Colonic mucosa (tissue), 4 donors: ENCODE results near the gene ITGA2B. TPM values are rescaled to one million over a fixed set of nuclear protein-coding genes. Genes with fewer than 3 reads are reported as not detected.
A peak's percentile ranks its signal among the peaks of the same experiment; 100 is the strongest.
"Not testable (repeated sequence)": the region's sequence is repeated elsewhere in the genome, so short reads cannot be mapped to it uniquely, and the experiment has no call there.

ENCODE experiments used
- DNase-seq: peaks from one replicate; pipeline ENCODE4 v3.0.0-alpha.2; 2020
- H3K27ac ChIP-seq: fragments of 200-600 bp; one replicate; pipeline ENCODE4 v1.8.0; 2021
- H3K27me3 ChIP-seq: fragments of 200-600 bp; one replicate; pipeline ENCODE4 v1.8.0; 2021
- H3K36me3 ChIP-seq: fragments of 200-600 bp; one replicate; pipeline ENCODE4 v1.8.0; 2021
- H3K4me1 ChIP-seq: fragments of 200-600 bp; one replicate; pipeline ENCODE4 v1.8.0; 2021; ENCODE audit warnings: mild to moderate bottlenecking
- H3K4me3 ChIP-seq: fragments of 200-600 bp; one replicate; pipeline ENCODE4 v1.8.0; 2021
- H3K9ac ChIP-seq, 2 donors: one replicate each; pipeline ENCODE4 v1.7.0; 2013; ENCODE audit warnings: control low read depth in 2 of 2, low read depth in 2 of 2, low read length in 2 of 2
- H3K9me3 ChIP-seq: fragments of 200-600 bp; one replicate; pipeline ENCODE4 v1.8.0; 2021
- CTCF ChIP-seq: fragments of 200-600 bp; IDR thresholded peaks from one replicate; pipeline ENCODE4 v1.8.0; 2022; ENCODE audit warnings: antibody characterized with exemption, mild to moderate bottlenecking
- intact Hi-C: fragments of 100-400 bp; cut with DNase I; formaldehyde crosslinking; loops from one replicate; pipeline ENCODE4 v1.14.1; 2022
- total RNA-seq, 2 donors: library from RNA; stranded (reverse); fragmentation: NEBNext Ultra II Directional in 1 of 2; extraction: Animal tissue kit (Norgen Biotek cat#: 25700) in 1 of 2; gene quantifications; one replicate each; pipeline ENCODE4 v1.2.1, GENCODE V29; 2021
- donor health status: healthy.
- donor health status: DM: no; HTN: no; CAD: no.
- donor health status: DM: no; HTN: no; CAD: no.

ITGA2B gene
- total RNA-seq, 2 donors from 2014 or later: 0.37 to 0.69 TPM

GRCh38 chr17:44348234-44348987 is 41.0 kb downstream of the ITGA2B start:
- no peaks in the 10 kb centered on the region for H3K9me3 ChIP-seq
- peaks cover 6% of the 10 kb centered on the region for H3K4me1 ChIP-seq
- no peak overlapping the region for H3K27ac ChIP-seq
- no peak overlapping the region for H3K4me3 ChIP-seq
- TF ChIP-seq CTCF: no peak
- H3K36me3 ChIP-seq: peaks cover 5% of the 10 kb centered on the region
- DNase-seq: no peak
- no peak overlapping the region for H3K9ac ChIP-seq
- no peaks in the 10 kb centered on the region for H3K27me3 ChIP-seq
- intact Hi-C loops: no loop called here

- H3K27me3 ChIP-seq, H3K9me3 ChIP-seq, DNase-seq, H3K4me1 ChIP-seq, H3K9ac ChIP-seq, H3K36me3 ChIP-seq, H3K4me3 ChIP-seq, intact Hi-C loops: not testable (repeated sequence)
- peak overlapping the region; percentile 18 for H3K27ac ChIP-seq
Observed at GRCh38 chr17:44347206-44348055, 42.0 kb downstream of the ITGA2B start.

- H3K9ac ChIP-seq: peak overlapping the region; percentile 96 to 99
- H3K9me3 ChIP-seq: no peaks in the 10 kb centered on the region
- peaks cover 6% of the 10 kb centered on the region for H3K4me1 ChIP-seq
- H3K36me3 ChIP-seq: no peaks in the 10 kb centered on the region
- peak overlapping the region; percentile 93 for H3K27ac ChIP-seq
- peak overlapping the region; percentile 80 for H3K4me3 ChIP-seq
- no peaks in the 10 kb centered on the region for H3K27me3 ChIP-seq
- intact Hi-C loops: no loop called here
- no peak for DNase-seq
- no peak for TF ChIP-seq CTCF
Observed at GRCh38 chr17:44346064-44346844, 43.2 kb downstream of the ITGA2B start.

- Histone ChIP-seq H3K27ac (peak overlapping the region; percentile 93), H3K4me1 (peaks cover 6% of the 10 kb centered on the region)
- intact Hi-C loops: no loop called here
Observed at GRCh38 chr17:44345454-44346026, 43.9 kb downstream of the ITGA2B start.

GRCh38 chr17:44344939-44345453 is 44.5 kb downstream of the ITGA2B start, which contains the start of gene GRN:
GRN (plus strand) TSS chr17:44345302; CDS start chr17:44349165, 3,863 bp downstream.
- intact Hi-C loops: no loop called here
- H3K27me3 ChIP-seq: no peaks in the 10 kb centered on the region
- no peaks in the 10 kb centered on the region for H3K9me3 ChIP-seq
- no peaks in the 10 kb centered on the region for H3K36me3 ChIP-seq
- peak within 1 kb of the TSS; percentile 93 for H3K27ac ChIP-seq
- TF ChIP-seq CTCF: no peak
- H3K4me1 ChIP-seq: peaks cover 6% of the 10 kb centered on the region
- H3K4me3 ChIP-seq: peak within 1 kb of the TSS; percentile 80
- peak within 1 kb of the TSS; percentile 96 to 99 for H3K9ac ChIP-seq
- DNase-seq: peak; percentile 98

More at GRCh38 chr17:44345454-44346026, 43.9 kb downstream of the ITGA2B start:
- Histone ChIP-seq H3K4me3 (peak overlapping the region; percentile 80), H3K36me3 (no peaks in the 10 kb centered on the region), H3K9me3 (no peaks in the 10 kb centered on the region), H3K27me3 (no peaks in the 10 kb centered on the region), H3K9ac (peak overlapping the region; percentile 96 to 99)
- no peak for TF ChIP-seq CTCF
- DNase-seq: peak; percentile 75
